HTR-8/SVneo (cell line): Measurements from ENCODE around the gene DUS3L.
A peak's percentile ranks its signal among the peaks of the same experiment; 100 is the strongest.

ENCODE experiments used
- DNase-seq: peaks from one replicate; pipeline ENCODE4 v3.0.0; 2011; ENCODE audit warnings: low spot score, mixed read lengths; ENCODE audit not compliant: insufficient read length
- FAIRE-seq: peaks from 2 replicates; lab custom pipeline; 2011; peaks lifted over from hg19 to GRCh38; lab: Jason Lieb, UNC

The DUS3L gene

DNA sequence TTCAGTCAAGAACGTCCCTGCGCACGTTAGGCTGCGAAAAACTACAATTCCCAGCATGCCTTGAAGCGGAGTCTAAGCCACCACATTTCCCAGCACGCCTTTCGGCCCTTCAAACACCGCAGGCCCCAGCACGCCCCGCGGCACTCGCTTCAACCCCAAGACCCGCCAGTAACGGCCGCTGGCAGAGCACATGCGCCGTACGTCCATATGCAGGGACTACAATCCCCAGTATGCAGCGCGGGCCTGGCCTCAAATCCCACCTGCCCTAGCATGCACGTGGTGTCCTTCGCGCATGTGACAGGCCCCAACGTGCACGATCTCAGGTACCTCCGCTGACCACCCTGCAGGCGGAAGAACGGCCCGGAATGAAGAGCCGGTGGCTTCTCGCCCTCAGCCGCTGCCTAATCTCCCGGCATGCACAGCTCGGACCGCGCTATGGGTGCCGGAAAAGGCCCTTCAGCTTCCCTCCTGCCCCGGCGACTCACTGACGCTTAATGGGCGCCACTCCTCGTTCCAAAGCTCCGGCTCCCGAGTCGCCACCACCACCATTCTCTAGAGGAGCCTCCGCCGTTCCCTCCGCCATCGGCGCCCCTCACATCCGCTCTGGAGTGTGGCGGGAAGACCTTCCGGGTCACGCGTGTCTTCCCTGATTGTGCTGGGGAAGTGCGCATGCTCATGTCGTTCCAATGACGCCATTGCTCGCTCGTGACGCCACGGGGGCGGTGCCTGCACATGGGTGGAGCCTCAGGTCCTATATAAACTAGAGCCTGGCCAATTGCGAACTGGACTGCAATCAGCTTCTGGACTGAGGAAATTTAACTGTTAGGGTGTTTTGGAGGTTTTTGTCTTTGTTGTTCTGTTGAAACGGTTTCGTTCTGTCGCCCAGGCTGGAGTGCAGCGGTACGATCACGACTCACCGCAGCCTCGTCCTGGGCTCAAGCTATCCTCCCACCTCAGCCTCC, at the start of gene DUS3L:
Gene DUS3L, minus strand, starts transcription at position 605 of the 962 bp plus-strand sequence. Its CDS starts 22 bp downstream, at position 583.
- DNase-seq (peak; percentile 96), FAIRE-seq (peak; percentile 96)

DNA sequence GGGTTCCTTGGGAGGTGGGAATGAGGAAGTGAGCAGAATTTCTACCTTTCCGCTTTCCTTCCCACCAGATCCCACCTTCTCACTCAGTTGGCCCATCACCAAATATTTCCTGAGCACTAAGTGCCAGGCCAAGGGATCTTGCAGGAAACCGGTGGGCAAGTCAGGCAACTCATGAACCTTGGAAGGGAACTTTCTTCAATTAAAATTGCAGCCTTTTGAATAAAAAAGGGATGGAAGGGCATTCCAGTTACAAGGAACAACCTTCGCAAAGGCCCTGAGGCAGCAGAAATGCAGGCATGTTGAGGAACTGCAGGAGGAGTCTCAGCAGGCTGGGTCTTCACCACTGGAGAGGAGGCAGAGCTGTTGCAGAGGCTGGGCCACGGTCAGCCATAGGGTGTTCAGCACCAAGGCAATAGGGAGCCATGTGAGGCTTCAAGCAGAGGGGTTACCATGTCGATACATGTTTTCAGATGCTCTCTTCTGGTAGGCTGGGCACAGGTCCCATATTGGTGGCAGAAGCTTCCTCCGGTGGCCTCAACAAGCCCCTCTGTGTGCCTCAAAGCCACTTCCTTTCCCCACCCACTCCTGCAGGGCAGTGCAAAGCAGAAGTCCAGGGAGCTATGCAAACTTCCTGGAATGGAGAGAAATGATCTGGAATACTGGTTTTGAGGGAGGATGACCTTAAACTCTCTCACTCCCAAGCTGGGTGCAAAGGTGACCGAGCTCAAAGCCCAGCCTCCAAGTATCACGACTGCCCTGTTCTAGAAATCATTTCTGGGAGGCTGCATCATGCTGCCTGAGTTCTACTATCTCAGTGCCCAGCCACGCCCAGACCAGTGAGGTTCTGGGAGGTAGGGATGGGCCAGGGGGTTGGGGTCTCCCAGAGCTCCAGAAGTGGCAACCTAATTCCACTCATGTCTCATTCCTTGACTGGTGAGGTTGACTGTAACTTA, 48.4 kb upstream of the DUS3L start, which contains the start of gene FUT6:
Gene FUT6, minus strand, starts transcription at position 638 of the 953 bp plus-strand sequence. CDS start 7,135 bp downstream, outside the sequence.
- DNase-seq (no peak), FAIRE-seq (no peak)

DNA sequence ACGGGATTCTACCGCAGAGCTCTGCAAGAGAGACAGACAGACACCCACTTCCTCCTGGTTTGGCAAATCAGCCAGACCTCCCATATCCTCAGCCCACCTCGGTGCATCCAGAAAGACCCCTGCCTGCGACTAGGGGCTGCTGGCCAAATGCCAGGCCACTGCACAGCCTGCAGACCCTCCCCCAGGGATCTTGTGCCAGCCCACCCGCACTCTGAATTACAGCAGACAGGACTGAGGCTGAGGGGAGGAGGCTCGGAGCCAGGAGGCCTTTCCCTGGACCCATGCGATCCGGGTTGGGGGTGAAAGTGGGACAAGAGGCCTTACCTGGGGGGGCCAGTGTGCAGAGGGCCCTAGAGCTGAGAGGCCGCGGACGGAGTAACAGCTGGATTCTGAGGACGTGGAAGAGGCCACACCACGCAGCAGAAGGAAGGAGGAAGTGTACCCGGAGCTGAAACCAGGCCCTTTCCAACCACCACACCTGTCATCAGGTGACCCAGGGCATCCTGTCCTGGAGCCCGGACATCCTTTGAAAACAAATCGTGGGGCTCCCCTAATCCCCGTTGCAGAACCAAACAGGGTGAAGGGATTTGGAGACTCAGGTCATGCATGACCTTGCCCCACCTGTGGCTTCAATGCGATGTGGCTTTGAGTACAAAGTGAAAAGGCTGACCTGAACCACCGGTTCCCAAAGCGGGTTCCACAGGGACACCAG, 47.5 kb upstream of the DUS3L start:
- no peak for FAIRE-seq
- DNase-seq = no peak

GRCh38 chr19:5837761-5838352, 46.9 kb upstream of the DUS3L start:
- DNase-seq (no peak), FAIRE-seq (no peak)

DNA sequence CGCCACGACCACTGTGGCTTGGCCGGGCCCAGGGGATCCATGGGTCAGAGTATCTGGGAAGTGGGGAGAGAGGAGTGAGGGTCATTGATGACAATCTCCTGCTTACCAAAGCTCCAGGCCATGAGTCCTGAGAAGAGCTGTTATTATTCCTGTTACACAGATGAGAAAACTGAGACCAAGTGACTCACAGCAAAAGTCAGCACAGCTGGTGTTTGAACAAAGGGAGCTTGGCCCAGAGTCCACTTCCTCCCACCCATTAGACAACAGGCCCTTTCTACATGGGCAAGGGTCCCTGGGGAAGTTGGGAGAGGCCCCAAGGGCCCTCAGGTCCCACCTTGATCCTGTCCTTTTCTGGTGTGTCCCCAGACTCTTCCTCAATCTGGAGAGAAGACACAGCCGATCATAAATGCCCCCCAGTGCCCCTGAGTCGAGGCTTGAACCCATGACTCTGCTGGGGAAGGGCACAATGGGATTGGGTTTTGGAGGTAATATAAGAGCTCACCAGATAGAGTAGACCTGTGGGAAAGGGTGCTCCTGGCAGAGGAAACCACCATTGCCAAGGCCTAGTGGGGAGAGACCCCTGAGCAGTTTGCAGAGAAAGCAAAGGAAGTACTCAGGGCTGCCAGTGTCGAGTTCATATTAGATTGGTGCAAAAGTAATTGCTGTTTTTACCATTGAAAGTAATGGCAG, 41.7 kb upstream of the DUS3L start:
- FAIRE-seq (no peak), DNase-seq (no peak)

GRCh38 chr19:5832061-5832460, 41.1 kb upstream of the DUS3L start:
- no peak for FAIRE-seq
- DNase-seq = no peak

DNA sequence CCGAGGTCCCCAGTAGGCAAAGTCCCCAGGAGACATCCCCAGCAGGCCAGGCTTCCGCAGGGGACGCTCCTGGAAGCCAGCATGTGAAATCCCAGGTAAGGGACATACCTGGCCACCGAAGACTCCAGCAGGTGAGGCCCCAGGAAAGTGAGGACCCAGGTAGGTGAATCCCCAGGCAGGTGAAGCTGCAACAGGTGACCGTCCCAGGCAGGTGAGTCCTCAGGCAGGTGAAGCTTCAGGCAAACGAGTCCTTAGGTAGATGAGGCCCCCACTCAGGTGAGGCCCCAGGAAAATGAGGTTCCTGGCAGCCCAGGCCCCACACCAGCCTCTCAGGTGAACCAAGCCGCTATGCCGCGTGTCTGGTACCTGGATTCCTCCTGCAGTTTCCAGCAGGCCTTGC, 40.2 kb upstream of the DUS3L start:
- FAIRE-seq (no peak), DNase-seq (no peak)

GRCh38 chr19:5829567-5830310, 38.8 kb upstream of the DUS3L start:
- no peak for FAIRE-seq
- no peak for DNase-seq

DNA sequence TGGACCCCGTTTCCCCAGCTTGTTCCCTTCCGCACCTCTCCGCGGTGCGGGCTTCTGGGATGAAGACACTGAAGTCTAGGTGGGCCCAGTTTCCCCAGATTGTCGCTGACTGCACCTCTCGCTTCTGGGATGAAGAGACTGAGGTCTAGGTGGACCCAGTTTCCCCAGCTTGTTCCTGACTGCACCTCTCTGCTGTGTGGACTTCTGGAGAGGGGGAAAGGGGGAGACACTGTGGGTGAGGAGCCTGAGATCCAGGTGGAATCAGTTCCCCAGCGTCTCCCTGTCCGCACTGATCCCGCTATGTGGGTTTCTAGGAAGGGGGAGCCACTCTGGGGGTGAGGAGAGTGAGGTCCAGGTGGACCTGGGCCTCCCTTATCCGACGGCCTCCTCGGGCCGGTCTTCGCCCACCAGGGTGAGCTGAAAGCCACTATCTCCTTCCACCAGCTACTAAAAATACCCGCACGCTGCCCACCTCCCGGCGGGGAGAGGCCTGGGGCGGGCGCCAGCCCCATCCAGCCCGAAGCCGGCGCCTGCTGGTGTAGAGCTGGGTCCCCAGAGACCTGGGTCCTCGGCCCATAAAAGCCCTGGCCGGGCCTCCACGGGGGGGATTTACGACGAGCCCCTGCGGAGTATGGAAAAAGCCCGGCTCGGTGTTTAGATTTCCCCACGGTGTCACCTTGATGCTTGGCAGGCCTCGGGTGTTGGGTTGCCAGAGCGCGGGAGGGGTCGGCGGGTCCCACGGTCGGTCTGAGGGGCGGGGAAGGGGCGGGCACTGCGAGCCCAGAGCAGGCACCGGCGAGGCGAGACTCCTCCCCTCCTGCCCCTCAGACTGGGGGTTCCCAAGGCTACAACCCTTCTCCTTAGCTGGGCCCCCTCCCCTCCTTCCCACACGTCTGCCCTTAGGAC, 38.0 kb upstream of the DUS3L start:
- no peak for FAIRE-seq
- DNase-seq = no peak

DNA sequence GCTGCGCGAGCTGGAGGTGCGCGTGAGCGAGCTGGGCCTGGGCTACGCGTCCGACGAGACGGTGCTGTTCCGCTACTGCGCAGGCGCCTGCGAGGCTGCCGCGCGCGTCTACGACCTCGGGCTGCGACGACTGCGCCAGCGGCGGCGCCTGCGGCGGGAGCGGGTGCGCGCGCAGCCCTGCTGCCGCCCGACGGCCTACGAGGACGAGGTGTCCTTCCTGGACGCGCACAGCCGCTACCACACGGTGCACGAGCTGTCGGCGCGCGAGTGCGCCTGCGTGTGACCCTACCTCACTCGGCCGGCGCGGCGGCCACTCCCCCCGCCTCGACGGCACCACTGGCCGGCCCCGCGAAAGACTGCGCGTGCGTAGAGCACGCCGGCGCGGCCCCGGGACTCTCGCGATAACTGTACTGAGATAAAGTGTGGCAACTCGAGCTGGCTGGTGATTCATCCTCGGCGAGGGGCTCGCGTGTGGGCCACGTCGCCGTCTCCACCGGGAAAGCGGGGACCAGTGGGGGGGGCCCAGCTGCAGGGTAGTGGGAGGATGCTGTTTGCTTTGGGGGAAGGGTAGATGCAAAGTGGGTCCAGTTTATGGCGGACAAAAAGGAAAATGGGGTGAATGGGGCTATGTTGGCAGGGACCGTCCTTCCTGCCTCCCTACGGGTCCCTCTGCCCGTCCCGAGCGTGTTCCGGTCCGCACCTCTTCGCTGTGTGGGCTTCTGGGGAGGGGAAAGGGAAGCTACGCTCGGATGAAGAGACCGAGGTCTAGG, 37.1 kb upstream of the DUS3L start:
- DNase-seq = peak; percentile 94
- FAIRE-seq = peak; percentile 99

- FAIRE-seq (no peak), DNase-seq (no peak)
Measured at GRCh38 chr19:5827342-5827890, 36.5 kb upstream of the DUS3L start.

DNA sequence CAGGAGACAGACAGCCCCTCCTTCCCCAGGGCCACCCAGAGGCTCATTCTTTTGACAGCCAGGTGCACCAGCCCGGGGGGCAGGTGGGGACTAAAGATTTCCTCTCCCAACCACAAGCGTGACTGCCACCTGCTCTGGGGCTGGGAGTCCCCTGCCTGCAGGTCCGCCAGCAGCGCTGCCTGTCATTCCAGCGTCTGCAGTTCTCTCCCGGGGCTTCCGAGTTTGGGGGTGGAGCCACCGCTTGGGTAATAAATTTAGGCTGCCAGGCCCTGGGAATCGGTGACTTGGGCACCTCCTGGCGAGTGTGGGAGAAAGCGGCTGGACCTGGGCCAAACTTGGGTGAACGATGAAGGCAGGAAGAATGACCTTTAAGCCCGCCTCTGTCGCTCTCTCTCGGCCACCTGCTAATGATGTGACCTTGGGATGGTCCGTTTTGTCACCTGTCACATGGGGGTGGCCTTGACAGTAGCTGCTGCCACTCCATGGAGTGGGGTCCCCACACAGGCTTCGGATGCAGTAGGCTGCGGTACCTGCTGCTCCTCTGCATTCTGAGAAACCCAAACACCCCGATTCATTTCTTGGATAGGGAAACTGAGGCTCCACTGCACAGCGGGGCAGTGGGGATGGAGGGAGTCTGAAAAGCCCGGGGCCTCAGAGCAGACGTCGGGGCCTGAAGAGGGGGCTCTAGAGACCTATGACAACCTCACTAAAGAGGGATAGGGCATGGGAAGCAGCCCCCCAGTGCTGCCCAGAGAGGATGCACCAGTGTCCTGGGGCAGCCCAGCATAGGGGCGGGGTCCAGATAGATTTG, 35.8 kb upstream of the DUS3L start:
- FAIRE-seq = no peak
- DNase-seq = peak; percentile 51

GRCh38 chr19:5825178-5825577, 34.2 kb upstream of the DUS3L start:
- no peak for FAIRE-seq
- no peak for DNase-seq

GRCh38 chr19:5824751-5825150, 33.8 kb upstream of the DUS3L start:
- no peak for DNase-seq
- no peak for FAIRE-seq

- FAIRE-seq = no peak
- DNase-seq = no peak
Measured at GRCh38 chr19:5823579-5824281, 32.8 kb upstream of the DUS3L start.
